HUES64 (cell line): Measurements from ENCODE around the gene TAOK3.

Source experiments
- H3K27ac ChIP-seq: 2 replicates; pipeline ENCODE4 v1.7.0; 2013; ENCODE audit warnings: low read depth, low read length, inconsistent platforms
- H3K27me3 ChIP-seq: 2 replicates; pipeline ENCODE4 v1.6.1; 2013; ENCODE audit warnings: mild to moderate bottlenecking, low read length; ENCODE audit not compliant: insufficient read depth
- H3K36me3 ChIP-seq: 2 replicates; pipeline ENCODE4 v1.6.1; 2013; ENCODE audit warnings: mild to moderate bottlenecking, low read length; ENCODE audit not compliant: insufficient read depth
- H3K4me1 ChIP-seq: 2 replicates; pipeline ENCODE4 v1.6.1; 2013; ENCODE audit warnings: mild to moderate bottlenecking, low read length, moderate library complexity; ENCODE audit not compliant: insufficient read depth
- H3K4me3 ChIP-seq: 2 replicates; pipeline ENCODE4 v1.5.1; 2013; ENCODE audit warnings: mild to moderate bottlenecking, low read length, moderate library complexity
- H3K9ac ChIP-seq: 2 replicates; pipeline ENCODE4 v1.6.1; 2013; ENCODE audit warnings: mild to moderate bottlenecking, low read depth, low read length
- H3K9me3 ChIP-seq: 2 replicates; pipeline ENCODE4 v1.6.1; 2013; ENCODE audit warnings: low read depth, low read length; ENCODE audit not compliant: insufficient read depth
- WGBS: fragments of 150-250, 120-280 bp; methylation state at CpG from one replicate; pipeline ENCODE4 v1.1.7; 2013; ENCODE audit warnings: missing lambda C conversion rate; 5-methylcytosine and 5-hydroxymethylcytosine counted together

TAOK3 gene

DNA sequence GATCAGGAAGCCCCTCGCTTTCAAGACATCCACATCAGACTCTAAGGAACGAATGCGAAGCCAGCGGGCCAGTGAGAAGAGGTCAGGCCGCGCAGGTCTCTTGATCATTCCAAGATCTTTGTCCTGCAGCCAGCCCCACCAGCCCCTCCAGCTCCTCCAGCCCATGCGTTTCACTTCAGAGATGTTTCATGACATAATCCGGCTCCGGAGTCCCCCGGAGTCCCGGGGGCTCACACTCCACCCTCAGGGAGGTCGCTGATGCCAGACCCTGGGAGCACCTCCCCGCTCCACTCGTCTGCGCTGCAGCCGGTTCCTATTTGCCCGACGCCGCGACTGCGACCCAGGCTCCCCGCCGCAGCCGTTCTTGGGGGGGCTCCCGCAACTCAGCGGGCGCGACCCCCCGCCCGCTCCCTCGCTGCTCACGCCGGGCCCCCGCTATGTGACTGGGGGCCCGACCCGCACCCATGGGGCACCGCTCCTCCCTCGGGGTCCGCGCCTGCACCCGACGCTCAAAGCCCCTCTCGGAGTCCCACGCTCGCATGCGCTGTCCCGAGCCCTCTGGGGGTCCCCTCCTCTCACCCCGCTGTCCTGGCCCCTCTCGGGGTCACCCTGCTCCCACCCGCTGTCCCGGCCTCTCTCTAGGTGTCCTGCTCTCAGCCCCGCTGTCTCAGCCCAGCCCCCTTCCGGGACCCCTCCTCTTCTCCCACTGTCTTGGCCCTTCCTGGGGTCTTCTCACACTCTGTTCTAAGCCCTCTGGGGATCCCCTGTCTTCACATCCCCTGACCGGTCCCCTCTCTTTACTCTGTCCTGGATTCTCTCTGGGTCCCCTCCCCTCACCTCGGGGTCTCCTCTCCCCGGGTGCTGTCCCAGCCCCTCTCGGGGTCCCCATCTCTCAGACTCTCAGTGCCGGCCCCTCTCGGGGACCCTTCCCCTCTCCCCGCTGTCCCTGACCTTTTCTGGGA, 1.1 kb downstream of the TAOK3 start:
- H3K27ac ChIP-seq: no peak overlapping the region
- peaks cover 23% of the 10 kb centered on the region for H3K27me3 ChIP-seq
- WGBS: under 1% methylated on average over 60 of the region's 60 CpGs
- peak overlapping the region; percentile 95 for H3K4me3 ChIP-seq
- H3K4me1 ChIP-seq: peaks cover 17% of the 10 kb centered on the region; the same call in 1 of the 2 replicates
- H3K9me3 ChIP-seq: no peaks in the 10 kb centered on the region
- H3K36me3 ChIP-seq: no peaks in the 10 kb centered on the region
- 0 out of 2 replicates have a peak overlapping the region, but pooled peaks have one; percentile 35 for H3K9ac ChIP-seq

DNA sequence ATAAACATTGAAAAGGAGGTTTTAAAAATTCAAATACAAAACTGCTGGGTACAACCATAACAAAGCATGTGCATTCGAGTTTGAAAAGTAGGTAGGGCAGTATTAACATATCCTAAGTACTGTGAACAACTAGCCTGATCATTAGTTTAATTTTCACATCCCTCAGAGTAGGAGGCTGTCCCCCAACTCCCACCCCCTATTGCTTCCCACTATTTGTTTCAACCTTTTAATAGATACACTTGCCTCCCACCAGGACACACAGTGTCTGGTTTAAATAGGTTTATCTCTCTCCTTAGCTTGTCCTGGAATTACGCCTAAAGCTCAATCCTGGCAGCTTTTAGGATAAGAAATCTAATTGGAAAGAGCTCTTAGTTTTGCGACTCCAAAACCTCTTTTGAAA, 2.1 kb downstream of the TAOK3 start:
- no peak overlapping the region for H3K27ac ChIP-seq
- peak overlapping the region; percentile 95 for H3K4me3 ChIP-seq
- WGBS: 68% methylated on average over 2 of the region's 3 CpGs

DNA sequence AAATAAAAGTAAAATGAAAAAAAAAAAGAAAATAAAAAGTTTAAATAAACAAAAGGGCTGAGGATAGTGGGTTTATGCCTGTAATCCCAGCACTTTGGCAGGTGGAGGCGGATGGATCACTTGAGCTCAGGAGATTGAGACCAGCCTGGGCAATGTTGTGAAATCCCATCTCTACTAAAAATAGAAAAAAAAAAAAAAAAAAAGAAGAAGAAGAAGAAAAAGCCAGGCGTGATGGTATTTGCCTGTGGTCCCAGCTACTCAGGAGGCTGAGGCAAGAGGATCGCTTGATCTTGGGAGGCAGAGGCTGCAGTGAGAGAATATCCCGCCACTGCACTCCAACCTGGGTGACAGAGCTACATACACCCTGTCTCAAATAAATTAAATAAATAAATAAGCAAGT, 3.9 kb downstream of the TAOK3 start:
- 100% methylated on average over 3 of the region's 4 CpGs for WGBS
- Histone ChIP-seq H3K4me3 (no peak overlapping the region), H3K27me3 (peaks cover 23% of the 10 kb centered on the region), H3K4me1 (peaks cover 11% of the 10 kb centered on the region; the same call in 1 of the 2 replicates), H3K27ac (no peak overlapping the region), H3K36me3 (no peaks in the 10 kb centered on the region), H3K9ac (no peak overlapping the region), H3K9me3 (no peaks in the 10 kb centered on the region)

More for the DNA sequence above, 2.1 kb downstream of the TAOK3 start:
- no peaks in the 10 kb centered on the region for H3K9me3 ChIP-seq
- no peak overlapping the region for H3K9ac ChIP-seq
- no peaks in the 10 kb centered on the region for H3K36me3 ChIP-seq
- H3K27me3 ChIP-seq: peaks cover 23% of the 10 kb centered on the region
- H3K4me1 ChIP-seq: peaks cover 14% of the 10 kb centered on the region; the same call in 1 of the 2 replicates

DNA sequence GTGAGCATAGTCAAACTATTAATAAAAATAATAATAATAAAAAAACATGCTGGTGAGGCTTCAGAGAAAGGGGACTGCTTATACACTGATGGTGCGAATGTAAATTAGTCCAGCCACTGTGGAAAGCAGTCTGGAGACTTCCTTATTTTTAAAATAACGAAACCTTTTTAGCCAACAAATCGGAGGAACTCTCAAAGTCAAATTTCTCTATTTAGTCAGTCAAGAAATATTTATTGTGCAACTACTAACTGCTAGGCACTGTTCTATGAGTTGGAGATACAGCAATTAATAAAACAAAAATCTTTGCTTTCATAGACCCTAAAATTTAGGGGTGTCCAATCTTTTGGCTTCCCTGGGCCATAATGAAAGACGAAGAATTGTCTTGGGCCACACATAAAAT, 10.8 kb downstream of the TAOK3 start:
- H3K4me3 ChIP-seq: no peak overlapping the region
- no peak overlapping the region for H3K27ac ChIP-seq
- 97% methylated on average over 4 of the region's 4 CpGs for WGBS
- H3K27me3 ChIP-seq: no peaks in the 10 kb centered on the region
- H3K9me3 ChIP-seq: no peaks in the 10 kb centered on the region
- H3K36me3 ChIP-seq: no peaks in the 10 kb centered on the region
- peaks cover 9% of the 10 kb centered on the region for H3K4me1 ChIP-seq
- no peak overlapping the region for H3K9ac ChIP-seq

DNA sequence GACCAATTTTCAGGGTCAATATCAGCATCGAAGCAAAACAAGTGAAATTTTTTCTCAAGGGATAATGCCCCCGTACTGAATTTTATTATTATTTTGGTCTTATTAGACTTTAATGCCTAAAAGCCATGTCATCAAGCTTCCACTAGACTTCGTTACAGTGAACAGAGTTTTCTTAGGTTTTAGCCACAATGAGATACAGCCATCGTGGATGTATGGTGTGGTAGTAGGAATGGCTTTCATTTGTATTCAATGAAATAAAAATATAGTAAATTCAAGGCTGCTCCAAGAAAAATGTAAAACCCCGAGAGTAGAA, 11.7 kb downstream of the TAOK3 start:
- Histone ChIP-seq H3K36me3 (no peaks in the 10 kb centered on the region), H3K4me1 (peaks cover 9% of the 10 kb centered on the region), H3K9me3 (no peaks in the 10 kb centered on the region), H3K27ac (no peak overlapping the region), H3K27me3 (no peaks in the 10 kb centered on the region), H3K4me3 (no peak overlapping the region), H3K9ac (no peak overlapping the region)
- WGBS: 89% methylated on average over 4 of the region's 5 CpGs

DNA sequence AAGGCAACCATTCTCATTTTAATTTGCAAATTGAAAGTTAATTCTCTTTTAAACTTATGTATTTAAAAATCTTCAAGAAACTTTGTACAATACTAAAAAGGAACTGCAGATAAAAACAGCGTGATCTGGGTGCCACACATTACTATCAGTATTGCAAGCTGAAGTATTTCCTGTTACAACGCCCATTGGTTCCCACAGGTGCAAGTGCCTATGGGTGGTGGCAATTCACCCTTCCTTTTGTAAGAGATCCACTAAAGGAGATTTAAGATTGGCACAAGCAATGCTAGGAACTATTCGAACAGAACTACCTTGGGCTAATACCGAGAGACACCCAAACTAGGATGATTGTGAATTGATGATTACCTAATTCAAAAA, 13.2 kb downstream of the TAOK3 start:
- H3K27ac ChIP-seq: no peak overlapping the region
- no peak overlapping the region for H3K4me3 ChIP-seq
- H3K9me3 ChIP-seq: no peaks in the 10 kb centered on the region
- H3K27me3 ChIP-seq: no peaks in the 10 kb centered on the region
- no peak overlapping the region for H3K9ac ChIP-seq
- WGBS: 94% methylated on average over 4 of the region's 4 CpGs
- H3K4me1 ChIP-seq: peaks cover 9% of the 10 kb centered on the region
- H3K36me3 ChIP-seq: no peaks in the 10 kb centered on the region

GRCh38 chr12:118358612-118359540, 13.8 kb downstream of the TAOK3 start:
- WGBS: 87% methylated on average over 6 of the region's 7 CpGs
- no peaks in the 10 kb centered on the region for H3K27me3 ChIP-seq
- no peaks in the 10 kb centered on the region for H3K36me3 ChIP-seq
- H3K4me3 ChIP-seq: no peak overlapping the region
- no peak overlapping the region; the same call in 1 of the 2 replicates for H3K27ac ChIP-seq
- H3K9me3 ChIP-seq: no peaks in the 10 kb centered on the region
- H3K9ac ChIP-seq: no peak overlapping the region
- peaks cover 9% of the 10 kb centered on the region for H3K4me1 ChIP-seq

GRCh38 chr12:118358008-118358359, 14.7 kb downstream of the TAOK3 start:
- Histone ChIP-seq H3K4me1 (peaks cover 9% of the 10 kb centered on the region), H3K9ac (no peak overlapping the region), H3K36me3 (no peaks in the 10 kb centered on the region), H3K9me3 (no peaks in the 10 kb centered on the region), H3K4me3 (no peak overlapping the region), H3K27ac (no peak overlapping the region), H3K27me3 (no peaks in the 10 kb centered on the region)
- WGBS: no CpG with 5 or more reads among the region's 1 CpG

GRCh38 chr12:118357257-118358007, 15.3 kb downstream of the TAOK3 start:
- Histone ChIP-seq H3K9ac (no peak overlapping the region), H3K27ac (no peak overlapping the region), H3K4me1 (peaks cover 9% of the 10 kb centered on the region), H3K4me3 (no peak overlapping the region), H3K9me3 (no peaks in the 10 kb centered on the region), H3K27me3 (no peaks in the 10 kb centered on the region), H3K36me3 (no peaks in the 10 kb centered on the region)
- 88% methylated on average over 6 of the region's 7 CpGs for WGBS

DNA sequence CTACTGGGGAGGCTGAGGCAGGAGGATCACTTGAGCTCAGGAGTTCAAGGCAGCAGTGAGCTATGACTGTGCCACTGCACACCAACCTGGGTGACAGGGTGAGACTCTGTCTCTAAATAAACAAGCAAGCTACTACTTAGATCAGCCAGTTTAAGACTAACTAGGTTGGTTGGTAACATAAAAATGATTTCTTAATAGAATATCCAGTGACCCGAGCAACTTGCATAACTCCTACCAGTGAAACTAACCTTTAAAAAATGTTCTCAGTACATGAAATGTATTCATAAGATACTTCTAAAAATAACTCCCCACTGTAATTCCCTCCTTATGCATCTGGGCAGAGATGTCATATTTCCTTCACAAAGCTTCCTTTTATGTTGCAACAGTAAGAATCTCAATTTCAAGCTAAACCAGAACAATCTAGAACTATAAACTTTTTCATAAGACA, 15.9 kb downstream of the TAOK3 start:
- no peak overlapping the region for H3K9ac ChIP-seq
- H3K27me3 ChIP-seq: no peaks in the 10 kb centered on the region
- H3K9me3 ChIP-seq: no peaks in the 10 kb centered on the region
- 100% methylated on average over 1 of the region's 1 CpG for WGBS
- no peak overlapping the region for H3K4me3 ChIP-seq
- peaks cover 9% of the 10 kb centered on the region for H3K4me1 ChIP-seq
- no peak overlapping the region for H3K27ac ChIP-seq
- H3K36me3 ChIP-seq: no peaks in the 10 kb centered on the region
